HG03108 (cell line): Measurements from ENCODE around the gene SPINDOC.
"Not testable (repeated sequence)": the region's sequence is repeated elsewhere in the genome, so short reads cannot be mapped to it uniquely, and the experiment has no call there.

Source experiments
- ATAC-seq: cut with Tn5 transposase; IDR thresholded peaks from one replicate; pipeline ENCODE4 v1.9.1; 2021; ENCODE audit warnings: moderate library complexity; ENCODE audit not compliant: unreplicated experiment

The SPINDOC gene

GRCh38 chr11:63783925-63784592, 29.2 kb upstream of the SPINDOC start:
- no peak for ATAC-seq

GRCh38 chr11:63785823-63786222, 27.4 kb upstream of the SPINDOC start:
- ATAC-seq, result no peak

- no peak for ATAC-seq
These were observed 21.6 kb upstream of the SPINDOC start for GRCh38 chr11:63791495-63792167.

- no peak for ATAC-seq
These were observed 20.1 kb upstream of the SPINDOC start for GRCh38 chr11:63793161-63793560.

- no peak for ATAC-seq
These were observed 18.2 kb upstream of the SPINDOC start for GRCh38 chr11:63795066-63795465.

- no peak for ATAC-seq
These were observed 12.3 kb upstream of the SPINDOC start for GRCh38 chr11:63800921-63801320.

GRCh38 chr11:63802637-63803414, 10.4 kb upstream of the SPINDOC start:
- no peak for ATAC-seq

- ATAC-seq, result no peak
These were observed 9.0 kb upstream of the SPINDOC start for GRCh38 chr11:63804259-63804658.

GRCh38 chr11:63805844-63806415, 7.3 kb upstream of the SPINDOC start:
- no peak for ATAC-seq

- not testable (repeated sequence) for ATAC-seq
These were observed 2.9 kb upstream of the SPINDOC start for GRCh38 chr11:63810383-63810782.

GRCh38 chr11:63811522-63811921, 1.7 kb upstream of the SPINDOC start:
- ATAC-seq, result no peak

GRCh38 chr11:63813563-63814382, 517 bp downstream of the SPINDOC start:
- ATAC-seq, result peak; percentile 19

GRCh38 chr11:63814383-63814736, 1.1 kb downstream of the SPINDOC start:
- ATAC-seq, result no peak

GRCh38 chr11:63816166-63816565, 2.9 kb downstream of the SPINDOC start:
- no peak for ATAC-seq

- no peak for ATAC-seq
These were observed 3.5 kb downstream of the SPINDOC start for GRCh38 chr11:63816732-63817131.

- no peak for ATAC-seq
These were observed 4.7 kb downstream of the SPINDOC start for GRCh38 chr11:63817758-63818498.

- no peak for ATAC-seq
These were observed 5.4 kb downstream of the SPINDOC start for GRCh38 chr11:63818609-63819008.

GRCh38 chr11:63821411-63821810, 8.2 kb downstream of the SPINDOC start:
- ATAC-seq, result no peak

- ATAC-seq, result no peak
These were observed 13.4 kb downstream of the SPINDOC start for GRCh38 chr11:63826471-63827190.
